Muscle layer of colon (tissue), 2 donors: ENCODE results near the gene ADORA1.

Experiments used
- H3K27ac ChIP-seq: one replicate; pipeline ENCODE4 v1.7.0; 2013; ENCODE audit warnings: low read depth, mild to moderate bottlenecking, low read length, moderate library complexity
- H3K27me3 ChIP-seq, 2 donors: one replicate each; pipeline ENCODE4 v1.7.0; 2013; ENCODE audit warnings: low read length in 2 of 2, mild to moderate bottlenecking in 2 of 2; ENCODE audit not compliant: insufficient read depth in 2 of 2, control insufficient read depth in 1 of 2
- H3K36me3 ChIP-seq: one replicate; pipeline ENCODE4 v1.7.0; 2013; ENCODE audit warnings: mild to moderate bottlenecking, low read length; ENCODE audit not compliant: insufficient read depth
- H3K4me1 ChIP-seq: one replicate; pipeline ENCODE4 v1.7.0; 2013; ENCODE audit warnings: mild to moderate bottlenecking, low read length; ENCODE audit not compliant: insufficient read depth
- H3K4me3 ChIP-seq, 2 donors: one replicate each; pipeline ENCODE4 v1.7.0; 2013; ENCODE audit warnings: low read length in 2 of 2, low read depth in 1 of 2, mild to moderate bottlenecking in 1 of 2, moderate library complexity in 1 of 2
- H3K9ac ChIP-seq: one replicate; pipeline ENCODE4 v1.7.0; 2013; ENCODE audit warnings: low read length
- H3K9me3 ChIP-seq: one replicate; pipeline ENCODE4 v1.7.0; 2013; ENCODE audit warnings: mild to moderate bottlenecking, low read length
- donor health status: abdominal sarcoma.
- donor health status: Adenocarcinoma of cecum.

ADORA1 gene

GRCh38 chr1:203116091-203116820 is 11.3 kb upstream of the ADORA1 start:
- H3K36me3 ChIP-seq: no peaks in the 10 kb centered on the region
- no peaks in the 10 kb centered on the region for H3K9me3 ChIP-seq
- H3K9ac ChIP-seq: no peak overlapping the region
- H3K4me1 ChIP-seq: peaks cover 8% of the 10 kb centered on the region
- peaks cover 14 to 24% of the 10 kb centered on the region in 2 donors for H3K27me3 ChIP-seq
- H3K4me3 ChIP-seq: no peak overlapping the region
- H3K27ac ChIP-seq: no peak overlapping the region

GRCh38 chr1:203117611-203118575 is 9.6 kb upstream of the ADORA1 start:
- H3K36me3 ChIP-seq: no peaks in the 10 kb centered on the region
- no peak overlapping the region for H3K27ac ChIP-seq
- peaks cover 14 to 29% of the 10 kb centered on the region in 2 donors for H3K27me3 ChIP-seq
- H3K4me1 ChIP-seq: peaks cover 8% of the 10 kb centered on the region
- no peaks in the 10 kb centered on the region for H3K9me3 ChIP-seq
- no peak overlapping the region for H3K4me3 ChIP-seq
- H3K9ac ChIP-seq: no peak overlapping the region

- Histone ChIP-seq H3K27me3 (peaks cover 14 to 44% of the 10 kb centered on the region in 2 donors), H3K4me3 (no peak overlapping the region), H3K27ac (no peak overlapping the region), H3K9me3 (no peaks in the 10 kb centered on the region), H3K9ac (no peak overlapping the region), H3K4me1 (peaks cover 8% of the 10 kb centered on the region), H3K36me3 (no peaks in the 10 kb centered on the region)
These were observed 7.0 kb upstream of the ADORA1 start for GRCh38 chr1:203120325-203121153.

GRCh38 chr1:203121186-203122015 is 6.1 kb upstream of the ADORA1 start:
- Histone ChIP-seq H3K9ac (no peak overlapping the region), H3K27ac (no peak overlapping the region), H3K9me3 (no peaks in the 10 kb centered on the region), H3K4me1 (peaks cover 8% of the 10 kb centered on the region), H3K27me3 (peaks cover 14 to 47% of the 10 kb centered on the region in 2 donors), H3K4me3 (no peak overlapping the region), H3K36me3 (no peaks in the 10 kb centered on the region)

- no peak overlapping the region for H3K27ac ChIP-seq
- H3K9me3 ChIP-seq: no peaks in the 10 kb centered on the region
- no peak overlapping the region for H3K9ac ChIP-seq
- H3K4me3 ChIP-seq: no peak overlapping the region
- H3K27me3 ChIP-seq: peaks cover 14 to 54% of the 10 kb centered on the region in 2 donors
- no peaks in the 10 kb centered on the region for H3K36me3 ChIP-seq
- H3K4me1 ChIP-seq: peaks cover 11% of the 10 kb centered on the region
These were observed 5.4 kb upstream of the ADORA1 start for GRCh38 chr1:203122159-203122558.

GRCh38 chr1:203124011-203124410 is 3.5 kb upstream of the ADORA1 start:
- Histone ChIP-seq H3K27ac (no peak overlapping the region), H3K4me3 (no peak overlapping the region), H3K27me3 (peaks cover 14 to 45% of the 10 kb centered on the region in 2 donors), H3K4me1 (peaks cover 10% of the 10 kb centered on the region), H3K36me3 (no peaks in the 10 kb centered on the region), H3K9ac (no peak overlapping the region), H3K9me3 (no peaks in the 10 kb centered on the region)

GRCh38 chr1:203124546-203125317 is 2.8 kb upstream of the ADORA1 start:
- no peak overlapping the region for H3K27ac ChIP-seq
- H3K4me3 ChIP-seq: no peak overlapping the region
- no peaks in the 10 kb centered on the region for H3K36me3 ChIP-seq
- no peak overlapping the region for H3K9ac ChIP-seq
- peaks cover 14 to 41% of the 10 kb centered on the region in 2 donors for H3K27me3 ChIP-seq
- peaks cover 10% of the 10 kb centered on the region for H3K4me1 ChIP-seq
- H3K9me3 ChIP-seq: no peaks in the 10 kb centered on the region

GRCh38 chr1:203126151-203126865 is 1.2 kb upstream of the ADORA1 start:
- Histone ChIP-seq H3K27me3 (peaks cover 0 to 30% of the 10 kb centered on the region in 2 donors), H3K4me3 (no peak overlapping the region), H3K9me3 (no peaks in the 10 kb centered on the region), H3K4me1 (peaks cover 10% of the 10 kb centered on the region), H3K9ac (no peak overlapping the region), H3K36me3 (no peaks in the 10 kb centered on the region), H3K27ac (no peak overlapping the region)

GRCh38 chr1:203126866-203127665 is 460 bp upstream of the ADORA1 start:
- Histone ChIP-seq H3K36me3 (no peaks in the 10 kb centered on the region), H3K27me3 (peaks cover 0 to 25% of the 10 kb centered on the region in 2 donors), H3K9ac (no peak overlapping the region), H3K9me3 (no peaks in the 10 kb centered on the region), H3K4me3 (peak overlapping the region; percentile 22 to 59), H3K4me1 (peaks cover 10% of the 10 kb centered on the region), H3K27ac (no peak overlapping the region)
